ENCODE measurements around the gene IFT122.
"Not testable (repeated sequence)": the region's sequence is repeated elsewhere in the genome, so short reads cannot be mapped to it uniquely, and the experiment has no call there.

Gene IFT122

DNA sequence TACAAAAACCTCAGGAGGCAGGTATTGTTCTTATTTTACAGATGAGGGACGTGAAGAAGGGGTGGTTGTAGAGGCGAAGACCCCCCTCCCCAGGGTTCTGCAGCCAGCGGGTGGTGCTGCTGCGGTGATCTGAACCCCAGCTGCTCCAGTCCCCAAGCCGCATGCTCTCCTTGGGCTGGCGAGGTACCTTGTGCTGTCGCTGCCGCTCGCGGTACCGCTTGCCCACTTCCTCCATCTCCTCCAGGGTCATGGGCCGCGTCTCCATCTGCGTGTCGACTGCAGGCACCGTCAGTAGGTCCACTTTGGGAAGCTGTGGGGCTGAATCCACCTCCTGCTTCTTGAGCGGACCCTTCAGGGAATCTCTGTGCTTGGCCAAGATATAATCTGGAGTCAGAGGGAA, 29.1 kb upstream of the IFT122 start:
- DNase-seq (ENCODE audit: extremely low read depth, low read depth) = no peak
- TF ChIP-seq, protein P1, sequence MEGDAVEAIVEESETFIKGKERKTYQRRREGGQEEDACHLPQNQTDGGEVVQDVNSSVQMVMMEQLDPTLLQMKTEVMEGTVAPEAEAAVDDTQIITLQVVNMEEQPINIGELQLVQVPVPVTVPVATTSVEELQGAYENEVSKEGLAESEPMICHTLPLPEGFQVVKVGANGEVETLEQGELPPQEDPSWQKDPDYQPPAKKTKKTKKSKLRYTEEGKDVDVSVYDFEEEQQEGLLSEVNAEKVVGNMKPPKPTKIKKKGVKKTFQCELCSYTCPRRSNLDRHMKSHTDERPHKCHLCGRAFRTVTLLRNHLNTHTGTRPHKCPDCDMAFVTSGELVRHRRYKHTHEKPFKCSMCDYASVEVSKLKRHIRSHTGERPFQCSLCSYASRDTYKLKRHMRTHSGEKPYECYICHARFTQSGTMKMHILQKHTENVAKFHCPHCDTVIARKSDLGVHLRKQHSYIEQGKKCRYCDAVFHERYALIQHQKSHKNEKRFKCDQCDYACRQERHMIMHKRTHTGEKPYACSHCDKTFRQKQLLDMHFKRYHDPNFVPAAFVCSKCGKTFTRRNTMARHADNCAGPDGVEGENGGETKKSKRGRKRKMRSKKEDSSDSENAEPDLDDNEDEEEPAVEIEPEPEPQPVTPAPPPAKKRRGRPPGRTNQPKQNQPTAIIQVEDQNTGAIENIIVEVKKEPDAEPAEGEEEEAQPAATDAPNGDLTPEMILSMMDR (IDR thresholded peaks at IDR 0.05; ENCODE audit: low read depth, low read length) = no peak

DNA sequence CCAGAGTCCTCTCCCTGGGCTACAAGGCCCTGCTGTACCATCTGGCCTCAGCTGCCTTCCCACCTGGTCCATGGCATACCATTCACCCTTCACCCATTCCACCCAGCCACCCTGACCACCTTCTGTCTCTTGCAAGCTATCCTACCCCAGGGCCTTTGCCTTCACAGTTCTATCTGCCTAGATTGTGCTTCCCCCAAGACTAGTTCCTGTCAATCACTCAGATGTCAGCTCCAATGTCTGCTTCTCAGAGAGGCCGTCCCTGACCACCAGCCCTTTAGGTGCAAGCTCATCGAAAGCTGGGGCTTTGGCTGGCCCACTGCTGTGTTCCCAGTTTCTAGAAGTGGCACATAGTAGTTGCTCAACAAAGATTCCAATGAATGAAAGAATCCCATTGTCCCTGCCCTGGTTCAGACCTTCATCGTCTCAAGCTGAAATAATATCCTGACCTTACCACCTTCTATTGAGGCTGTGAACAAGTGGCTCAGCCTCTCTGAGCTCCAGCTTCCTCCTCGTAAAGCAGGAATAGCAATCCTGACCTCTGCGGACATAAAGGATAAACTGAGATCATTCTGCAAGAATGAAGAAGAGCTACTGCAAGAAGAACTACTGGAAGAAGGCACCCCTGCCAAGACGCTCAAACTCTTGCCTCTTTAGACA, 27.4 kb upstream of the IFT122 start:
- DNase-seq (ENCODE audit: extremely low read depth, low read depth) = no peak
- TF ChIP-seq, protein P1 (IDR thresholded peaks at IDR 0.05; ENCODE audit: low read depth, low read length) = no peak

DNA sequence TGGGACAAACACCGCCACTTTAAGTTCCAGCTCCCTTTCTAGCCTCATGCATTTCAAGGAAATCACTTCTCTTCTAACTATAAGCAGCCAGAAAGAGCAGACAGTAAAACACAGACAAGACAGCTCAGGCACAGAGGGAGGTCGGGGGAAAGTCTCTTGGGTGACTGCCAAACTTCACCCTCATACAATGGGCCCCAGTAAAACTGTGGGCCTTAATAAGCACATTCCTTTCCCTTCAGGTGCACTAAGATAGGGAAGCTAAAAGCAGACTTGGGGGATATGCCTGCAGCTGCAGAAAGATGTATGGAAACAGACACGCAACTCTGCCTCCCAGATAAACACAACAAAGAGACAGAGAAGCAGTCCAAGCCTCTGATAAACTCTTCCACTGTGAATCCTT, 26.8 kb upstream of the IFT122 start:
- DNase-seq (ENCODE audit: extremely low read depth, low read depth) = not testable (repeated sequence)

DNA sequence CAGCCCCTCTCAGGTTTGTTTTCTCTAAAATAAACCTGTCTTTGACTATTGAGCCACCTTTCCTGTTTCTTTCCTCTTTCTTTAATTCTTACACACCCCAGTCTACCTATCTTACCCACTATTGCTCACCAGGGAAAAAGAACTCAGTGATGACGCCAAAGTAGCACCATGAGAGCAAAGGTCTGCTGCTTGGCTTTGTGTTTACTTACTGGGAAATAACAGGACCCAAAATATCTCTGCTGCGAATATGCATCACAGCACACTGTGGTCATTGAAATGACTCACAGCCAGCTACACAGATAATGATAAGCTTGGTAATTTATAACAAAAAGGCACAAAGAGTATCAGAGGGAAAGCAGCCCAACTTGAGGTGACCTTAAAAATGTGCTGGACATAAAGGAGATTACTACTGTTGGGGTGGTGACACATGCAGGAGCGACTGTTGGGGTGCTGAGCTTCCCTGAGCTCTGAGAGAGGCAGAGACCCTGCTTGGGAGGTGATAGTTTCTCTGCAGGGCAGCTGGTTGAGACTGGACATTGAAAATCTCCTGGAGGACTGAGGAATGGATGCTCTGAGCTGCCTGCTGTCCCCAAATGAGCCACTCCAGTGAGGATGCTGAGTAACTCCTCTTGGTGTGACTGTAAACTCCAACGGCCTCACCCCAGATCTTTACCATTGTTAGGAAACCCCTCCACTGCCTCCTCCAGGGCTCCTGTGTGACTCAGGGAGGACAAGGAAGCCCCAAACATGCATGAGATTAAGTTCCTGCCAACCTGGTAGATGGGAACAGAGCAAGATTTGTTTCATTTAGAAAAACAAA, 26.1 kb upstream of the IFT122 start:
- DNase-seq (ENCODE audit: extremely low read depth, low read depth) = peak; percentile 19
- TF ChIP-seq, protein P1 (IDR thresholded peaks at IDR 0.05; ENCODE audit: low read depth, low read length) = no peak

DNA sequence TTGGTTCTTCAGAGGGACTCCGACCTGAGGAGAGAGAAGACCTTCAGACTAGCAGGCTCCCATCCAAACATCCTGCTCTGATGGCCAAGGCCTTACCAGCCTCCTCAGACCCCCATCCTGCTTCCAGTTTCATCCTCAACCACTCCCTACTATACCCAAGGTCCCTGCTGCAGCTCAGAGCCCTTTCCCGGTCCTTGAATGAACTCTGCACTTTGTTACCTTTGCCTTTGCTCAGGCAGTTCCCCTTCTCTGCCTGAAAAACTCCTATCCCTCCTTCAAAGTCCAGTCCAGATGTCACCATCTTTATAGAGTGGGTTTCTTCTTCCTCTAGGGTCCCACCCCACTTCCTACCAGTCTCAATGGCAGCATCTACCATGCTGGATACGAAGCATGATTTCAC, 24.6 kb upstream of the IFT122 start:
- DNase-seq (ENCODE audit: extremely low read depth, low read depth) = no peak
- TF ChIP-seq, protein P1 (IDR thresholded peaks at IDR 0.05; ENCODE audit: low read depth, low read length) = no peak

DNA sequence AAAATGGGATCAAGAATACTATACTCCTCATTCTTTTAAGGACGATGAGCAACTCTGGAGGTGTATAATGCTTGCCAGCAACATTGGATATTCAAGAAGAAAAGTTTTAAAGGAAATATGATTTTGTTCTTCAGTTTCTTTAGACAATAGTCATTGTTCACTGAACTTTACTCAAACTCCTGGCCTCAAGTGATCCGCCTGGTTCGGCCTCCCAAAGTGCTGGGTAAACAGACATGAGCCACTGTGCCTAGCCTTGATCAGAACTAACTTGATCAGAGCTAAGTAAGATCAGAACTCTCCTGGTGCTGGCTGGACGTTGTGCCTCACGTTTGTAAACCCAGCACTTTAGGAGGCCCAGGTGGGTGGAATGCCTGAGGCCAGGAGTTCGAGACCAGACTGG, 24.2 kb upstream of the IFT122 start:
- no peak for DNase-seq (ENCODE audit: extremely low read depth, low read depth)
- TF ChIP-seq, protein P1 (IDR thresholded peaks at IDR 0.05; ENCODE audit: low read depth, low read length) = no peak

DNA sequence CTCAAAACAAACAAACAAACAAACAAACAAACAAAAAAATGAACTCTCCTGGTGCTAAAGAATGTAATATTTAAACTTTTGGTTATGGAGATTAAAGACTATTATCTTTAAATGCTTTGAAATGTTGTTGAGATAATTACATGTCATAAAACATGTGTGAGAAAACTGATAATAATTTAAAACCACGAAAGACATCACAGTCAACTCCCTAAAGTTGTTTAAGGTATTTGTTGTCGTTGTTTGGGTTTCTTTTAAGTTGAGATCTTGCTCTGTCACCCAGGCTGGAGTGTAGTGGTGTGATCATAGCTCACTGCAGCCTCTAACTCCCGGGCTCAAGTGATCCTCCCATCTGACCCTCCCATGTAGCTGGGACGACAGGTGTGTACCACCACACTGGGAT, 23.6 kb upstream of the IFT122 start:
- TF ChIP-seq, protein P1 (IDR thresholded peaks at IDR 0.05; ENCODE audit: low read depth, low read length) = no peak
- no peak for DNase-seq (ENCODE audit: extremely low read depth, low read depth)

Data from AG09319 (cell line).